GM12872 (cell line): Measurements from ENCODE around the gene CD1B.

Experiments
- CTCF ChIP-seq: IDR thresholded peaks from 3 replicates; pipeline ENCODE4 v1.5.1; 2011; ENCODE audit warnings: low read depth, mild to moderate bottlenecking, low read length, moderate library complexity; ENCODE audit not compliant: insufficient read depth

Gene CD1B

GRCh38 chr1:158286487-158286886 is 44.8 kb downstream of the CD1B start:
- no peak for TF ChIP-seq CTCF

- no peak for TF ChIP-seq CTCF
These were observed 45.5 kb downstream of the CD1B start for GRCh38 chr1:158285756-158286241.

GRCh38 chr1:158283965-158284364 is 47.4 kb downstream of the CD1B start:
- TF ChIP-seq CTCF, result no peak

- TF ChIP-seq CTCF, result 0 out of 3 replicates have a peak, but pooled peaks have one; percentile 6
These were observed 48.9 kb downstream of the CD1B start for GRCh38 chr1:158282421-158282820.
